ENCODE results near the gene LILRA1.
"Not testable (repeated sequence)": the region's sequence is repeated elsewhere in the genome, so short reads cannot be mapped to it uniquely, and the experiment has no call there.

LILRA1 gene

GRCh38 chr19:54577334-54577733, 16.1 kb upstream of the LILRA1 start:
- DNase-seq: no peak

- DNase-seq: not testable (repeated sequence)
Observed at GRCh38 chr19:54578268-54578667, 15.2 kb upstream of the LILRA1 start.

GRCh38 chr19:54586397-54586796, 7.0 kb upstream of the LILRA1 start:
- DNase-seq: no peak

GRCh38 chr19:54587026-54587425, 6.4 kb upstream of the LILRA1 start:
- no peak for DNase-seq

- DNase-seq: not testable (repeated sequence)
Observed at GRCh38 chr19:54593931-54594626, 647 bp downstream of the LILRA1 start.

- DNase-seq: no peak
Observed at GRCh38 chr19:54594737-54595136, 1.3 kb downstream of the LILRA1 start.

GRCh38 chr19:54595680-54596436, 2.4 kb downstream of the LILRA1 start:
- not testable (repeated sequence) for DNase-seq

GRCh38 chr19:54600212-54600611, 6.8 kb downstream of the LILRA1 start:
- DNase-seq: no peak

GRCh38 chr19:54606230-54606629, 12.8 kb downstream of the LILRA1 start:
- no peak for DNase-seq

GRCh38 chr19:54606891-54607784, 13.7 kb downstream of the LILRA1 start:
- DNase-seq: no peak

- no peak for DNase-seq
Observed at GRCh38 chr19:54607785-54608150, 14.3 kb downstream of the LILRA1 start.

GRCh38 chr19:54608205-54608604, 14.8 kb downstream of the LILRA1 start:
- no peak for DNase-seq

GRCh38 chr19:54608792-54609191, 15.4 kb downstream of the LILRA1 start:
- DNase-seq: no peak

GRCh38 chr19:54609356-54609791, 15.9 kb downstream of the LILRA1 start:
- no peak for DNase-seq

GRCh38 chr19:54612428-54612827, 19.0 kb downstream of the LILRA1 start:
- no peak for DNase-seq

GRCh38 chr19:54614726-54615125, 21.3 kb downstream of the LILRA1 start:
- DNase-seq: no peak

- DNase-seq: no peak
Observed at GRCh38 chr19:54616057-54616456, 22.6 kb downstream of the LILRA1 start.

GRCh38 chr19:54616821-54617560, 23.6 kb downstream of the LILRA1 start:
- DNase-seq: no peak

GRCh38 chr19:54620464-54620863, 27.0 kb downstream of the LILRA1 start:
- no peak for DNase-seq

- DNase-seq: no peak
Observed at GRCh38 chr19:54622431-54622830, 29.0 kb downstream of the LILRA1 start.

GRCh38 chr19:54624234-54624633, 30.8 kb downstream of the LILRA1 start:
- DNase-seq: not testable (repeated sequence)
